H1 (cell line): Measurements from ENCODE around the gene CCDC171. TPM values are rescaled to one million over a fixed set of nuclear protein-coding genes. Genes with fewer than 3 reads are reported as not detected.

ENCODE experiments used
- CHD7 ChIP-seq: fragments of 300-600 bp; sonication (generic); IDR thresholded peaks from 2 replicates; pipeline ENCODE4 v1.7.1; 2012; ENCODE audit warnings: low read length, moderate library complexity, mild to moderate bottlenecking, inconsistent platforms; ENCODE audit not compliant: insufficient replicate concordance
- ZNF274 ChIP-seq: IDR thresholded peaks from 2 replicates; pipeline ENCODE4 v1.7.0; 2012; ENCODE audit warnings: low read length, borderline replicate concordance; ENCODE audit errors: extremely low read depth
- polyA plus RNA-seq, 7 experiments: library from polyadenylated mRNA; depleted of rRNA in 3 of 7; stranded (reverse) in 5 of 7; unstranded in 2 of 7; fragments of >200 nt in 5 of 7; fragments of 200-250 nt in 2 of 7; gene quantifications; 1 replicate in 5 of 7; 2 replicates in 1 of 7; 4 replicates in 1 of 7; pipeline versions ENCODE4 v1.2.1 to v1.2.3, GENCODE V29; 2011 to 2013; ENCODE audit warnings: missing spikeins in 2 of 7, mixed read lengths in 2 of 7
- total RNA-seq: library from RNA; stranded (reverse); fragmentation: NEBNext Ultra II Directional; extraction: Animal tissue kit (Norgen Biotek cat#: 25700); gene quantifications from 2 replicates; pipeline ENCODE4 v1.2.1, GENCODE V29; 2021

CCDC171 gene
- total and polyA plus RNA-seq, 2 of the 8 experiments (the other 6 are each of a cell fraction or from before 2014, with no cell fraction given), result 0.83 to 2.3 TPM

GRCh38 chr9:15927161-15927560 lies 374.3 kb downstream of the CCDC171 start (continued):
- TF ChIP-seq CHD7 (no peak), ZNF274 (no peak)
- TF ChIP-seq, all 59 proteins: peak for 0
